ENCODE results near the gene STAT1.

STAT1 gene

DNA sequence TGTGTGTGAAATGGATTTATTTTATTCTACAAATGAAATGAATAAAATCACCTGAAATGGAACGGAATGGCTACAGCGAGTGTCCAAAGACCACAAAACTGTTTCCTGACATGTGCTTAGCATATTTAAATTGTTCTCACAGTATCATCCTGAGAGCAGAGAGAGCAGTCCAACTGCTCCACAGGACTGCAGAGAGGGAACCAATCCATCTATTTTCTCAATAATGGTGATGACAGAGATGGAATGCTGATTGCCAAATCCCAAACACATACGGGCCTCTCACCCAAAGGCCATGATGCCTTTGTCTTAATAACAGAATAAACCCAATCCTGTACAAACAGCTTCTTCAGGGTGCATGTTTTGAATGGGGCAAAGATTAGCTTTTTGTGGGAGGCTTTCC, 41.1 kb downstream of the STAT1 start:
- Histone ChIP-seq H3K36me3 (peaks cover 70 to 95% (median 74%) of the 10 kb centered on the region in 3 donors), H3K27me3 (no peaks in the 10 kb centered on the region), H3K9me3 (no peaks in the 10 kb centered on the region), H3K4me1 (no peaks in the 10 kb centered on the region), H3K4me3 (no peak overlapping the region), H3K27ac (no peak overlapping the region)
- intact Hi-C loops (cut with DNase I; ENCODE audit: low total_unique reads), result no loop called here
- TF ChIP-seq, protein P1, sequence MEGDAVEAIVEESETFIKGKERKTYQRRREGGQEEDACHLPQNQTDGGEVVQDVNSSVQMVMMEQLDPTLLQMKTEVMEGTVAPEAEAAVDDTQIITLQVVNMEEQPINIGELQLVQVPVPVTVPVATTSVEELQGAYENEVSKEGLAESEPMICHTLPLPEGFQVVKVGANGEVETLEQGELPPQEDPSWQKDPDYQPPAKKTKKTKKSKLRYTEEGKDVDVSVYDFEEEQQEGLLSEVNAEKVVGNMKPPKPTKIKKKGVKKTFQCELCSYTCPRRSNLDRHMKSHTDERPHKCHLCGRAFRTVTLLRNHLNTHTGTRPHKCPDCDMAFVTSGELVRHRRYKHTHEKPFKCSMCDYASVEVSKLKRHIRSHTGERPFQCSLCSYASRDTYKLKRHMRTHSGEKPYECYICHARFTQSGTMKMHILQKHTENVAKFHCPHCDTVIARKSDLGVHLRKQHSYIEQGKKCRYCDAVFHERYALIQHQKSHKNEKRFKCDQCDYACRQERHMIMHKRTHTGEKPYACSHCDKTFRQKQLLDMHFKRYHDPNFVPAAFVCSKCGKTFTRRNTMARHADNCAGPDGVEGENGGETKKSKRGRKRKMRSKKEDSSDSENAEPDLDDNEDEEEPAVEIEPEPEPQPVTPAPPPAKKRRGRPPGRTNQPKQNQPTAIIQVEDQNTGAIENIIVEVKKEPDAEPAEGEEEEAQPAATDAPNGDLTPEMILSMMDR (IDR thresholded peaks at IDR 0.05), result no peak
- DNase-seq, result no peak

DNA sequence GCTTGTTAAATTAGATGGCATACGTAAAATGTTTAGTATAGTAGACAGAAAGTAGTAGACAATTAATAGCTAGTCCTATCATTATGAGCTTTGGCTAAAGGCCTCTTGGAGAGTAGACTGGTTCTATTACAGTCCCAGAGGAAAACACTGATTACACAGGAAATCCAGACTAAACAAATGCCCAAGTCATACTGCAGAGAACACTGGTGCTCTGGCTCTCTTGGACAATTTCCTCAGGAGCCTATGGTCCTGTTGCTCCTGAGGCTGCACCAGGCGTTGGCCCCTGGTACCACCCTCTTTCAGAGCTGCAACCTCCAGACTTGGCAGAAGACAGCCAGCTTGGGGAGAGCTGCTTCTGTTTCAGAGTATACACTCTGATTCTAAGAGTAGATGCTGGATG, 41.8 kb downstream of the STAT1 start:
- no peaks in the 10 kb centered on the region for H3K9me3 ChIP-seq
- DNase-seq, result no peak
- H3K4me1 ChIP-seq, result no peaks in the 10 kb centered on the region
- no peak overlapping the region for H3K4me3 ChIP-seq
- intact Hi-C loops (cut with DNase I; ENCODE audit: low total_unique reads), result no loop called here
- H3K27me3 ChIP-seq, result no peaks in the 10 kb centered on the region
- H3K27ac ChIP-seq, result no peak overlapping the region
- H3K36me3 ChIP-seq, result peaks cover 69 to 88% (median 74%) of the 10 kb centered on the region in 3 donors
- TF ChIP-seq, protein P1 (IDR thresholded peaks at IDR 0.05), result no peak

DNA sequence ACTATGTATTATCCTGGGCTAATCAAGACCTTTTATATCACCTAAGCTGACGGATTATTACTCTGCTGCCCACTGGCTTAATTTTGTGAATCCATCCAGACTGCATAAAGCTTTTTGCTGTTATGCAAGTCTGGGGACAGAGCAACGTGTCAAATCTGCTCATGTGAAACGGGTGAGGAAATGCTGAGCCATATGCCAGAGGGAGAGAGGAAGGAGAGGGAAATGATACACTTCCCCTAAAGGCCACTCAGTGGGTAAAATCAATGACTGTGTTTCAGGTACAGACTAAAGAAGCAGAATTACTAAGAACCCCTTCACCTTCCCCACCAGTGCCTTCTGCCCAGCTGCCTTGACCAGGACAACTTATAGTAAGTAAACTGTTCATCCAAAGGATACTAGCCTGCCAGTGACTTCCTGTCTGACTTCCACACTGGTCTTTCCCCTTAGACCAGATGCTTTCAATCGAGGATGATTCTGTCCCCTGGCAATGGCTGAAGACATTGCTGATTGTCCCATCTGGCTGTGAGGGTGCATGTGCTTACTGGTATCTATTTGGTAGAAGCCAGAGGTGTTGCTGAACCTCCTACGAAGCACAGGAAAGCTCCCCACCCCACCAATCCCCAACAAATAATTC, 43.0 kb downstream of the STAT1 start:
- peaks cover 56 to 78% (median 64%) of the 10 kb centered on the region in 3 donors for H3K36me3 ChIP-seq
- peak overlapping the region in 1 of 2 donors; percentile 8 for H3K27ac ChIP-seq
- H3K9me3 ChIP-seq, result no peaks in the 10 kb centered on the region
- intact Hi-C loops (cut with DNase I; ENCODE audit: low total_unique reads), result no loop called here
- no peak overlapping the region for H3K4me3 ChIP-seq
- H3K27me3 ChIP-seq, result no peaks in the 10 kb centered on the region
- TF ChIP-seq, protein P1 (IDR thresholded peaks at IDR 0.05), result no peak
- DNase-seq, result no peak
- no peaks in the 10 kb centered on the region for H3K4me1 ChIP-seq

DNA sequence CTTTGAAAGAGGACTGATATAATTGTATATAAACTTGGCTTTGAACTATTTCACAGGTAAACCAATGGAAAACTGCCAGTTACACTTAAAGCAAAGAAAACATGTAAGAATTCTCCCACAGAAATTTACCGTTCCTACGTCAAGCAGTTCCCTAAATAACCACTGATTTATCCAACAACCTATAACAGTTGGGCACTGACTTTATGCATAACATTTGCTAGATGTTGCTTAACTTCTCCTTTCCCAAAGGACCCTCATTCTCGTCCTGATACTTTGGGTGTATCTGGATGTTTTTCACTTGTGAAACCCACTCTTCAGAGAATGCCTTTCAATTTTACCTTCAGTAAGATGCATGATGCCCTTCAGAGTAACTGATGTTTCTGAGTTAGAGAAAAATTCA, 43.8 kb downstream of the STAT1 start:
- H3K27ac ChIP-seq, result no peak overlapping the region
- no peak for DNase-seq
- TF ChIP-seq, protein P1 (IDR thresholded peaks at IDR 0.05), result no peak
- peaks cover 58 to 78% (median 65%) of the 10 kb centered on the region in 3 donors for H3K36me3 ChIP-seq
- no peaks in the 10 kb centered on the region for H3K9me3 ChIP-seq
- H3K4me3 ChIP-seq, result no peak overlapping the region
- H3K27me3 ChIP-seq, result no peaks in the 10 kb centered on the region
- intact Hi-C loops (cut with DNase I; ENCODE audit: low total_unique reads), result no loop called here
- H3K4me1 ChIP-seq, result no peaks in the 10 kb centered on the region

DNA sequence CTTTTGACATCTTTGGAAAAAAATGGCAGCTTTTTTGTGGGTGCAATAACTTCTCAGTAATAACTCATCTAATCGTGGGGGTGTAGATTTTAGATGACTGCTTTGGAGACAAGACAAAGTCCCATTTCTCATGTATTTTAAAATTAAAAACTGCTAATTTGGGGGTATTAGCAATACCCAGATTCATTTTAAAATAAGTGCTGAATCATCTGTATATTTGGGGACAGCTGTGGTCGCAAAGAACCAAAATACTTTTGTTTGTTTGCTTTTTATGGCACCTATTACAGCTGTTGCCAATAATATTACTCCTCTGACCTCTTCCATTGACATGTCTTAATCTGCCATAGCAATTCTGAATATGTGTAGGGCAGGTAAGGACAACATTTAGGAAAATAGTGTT, 45.4 kb downstream of the STAT1 start:
- H3K4me3 ChIP-seq, result no peak overlapping the region
- no peaks in the 10 kb centered on the region for H3K4me1 ChIP-seq
- DNase-seq, result no peak
- H3K27me3 ChIP-seq, result no peaks in the 10 kb centered on the region
- intact Hi-C loops (cut with DNase I; ENCODE audit: low total_unique reads), result no loop called here
- H3K27ac ChIP-seq, result no peak overlapping the region
- H3K36me3 ChIP-seq, result peaks cover 55 to 75% (median 67%) of the 10 kb centered on the region in 3 donors
- TF ChIP-seq, protein P1 (IDR thresholded peaks at IDR 0.05), result no peak
- no peaks in the 10 kb centered on the region for H3K9me3 ChIP-seq

All from tibial artery (tissue), 4 donors.